Myocyte (in vitro differentiated cells): ENCODE results near the gene FOXD4. TPM values are rescaled to one million over a fixed set of nuclear protein-coding genes. Genes with fewer than 3 reads are reported as not detected.
"Not testable (repeated sequence)": the region's sequence is repeated elsewhere in the genome, so short reads cannot be mapped to it uniquely, and the experiment has no call there.

Experiments
- DNase-seq: peaks from one replicate; pipeline ENCODE4 v3.0.0-alpha.2; 2012; ENCODE audit warnings: low read depth
- polyA plus RNA-seq: library from polyadenylated mRNA; unstranded; fragments of >200 nt; gene quantifications from one replicate; pipeline ENCODE4 v1.2.1, GENCODE V29; 2012; ENCODE audit warnings: missing spikeins
- total RNA-seq: library from RNA; depleted of rRNA; stranded (reverse); fragments of >200 nt; gene quantifications from 2 replicates; pipeline ENCODE4 v1.2.3, GENCODE V29; 2014

FOXD4 gene
- total RNA-seq, result 0.16 and 0.19 TPM in 2 replicates
- 0.15 TPM for polyA plus RNA-seq

DNA sequence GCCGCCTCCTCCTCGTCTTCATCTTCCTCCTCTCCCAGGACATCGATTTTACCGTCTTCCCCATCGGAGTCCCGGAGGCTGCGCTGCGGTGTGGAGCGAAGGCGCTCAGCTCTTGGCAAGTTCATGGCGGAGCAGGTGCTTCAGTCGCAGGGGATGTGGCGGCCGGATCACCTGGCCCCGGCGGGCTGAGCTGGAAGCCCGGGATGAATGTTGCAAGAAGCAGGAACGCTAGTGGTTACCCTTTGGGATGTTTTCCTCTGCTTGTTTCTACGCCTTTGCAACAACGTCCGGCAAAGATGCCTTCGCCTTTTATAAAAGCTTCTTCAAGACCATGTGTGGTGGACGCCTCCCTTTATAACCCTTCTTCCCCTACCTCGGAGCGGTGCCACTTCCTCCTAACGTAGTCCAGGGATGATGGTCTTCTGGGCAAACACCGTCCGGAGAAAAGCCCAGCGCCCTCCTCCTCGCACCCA lies at the start of gene FOXD4:
Gene FOXD4 (minus strand): TSS at position 423 of the 473 bp plus-strand sequence. CDS start 298 bp downstream, at position 125.
- not testable (repeated sequence) for DNase-seq

DNA sequence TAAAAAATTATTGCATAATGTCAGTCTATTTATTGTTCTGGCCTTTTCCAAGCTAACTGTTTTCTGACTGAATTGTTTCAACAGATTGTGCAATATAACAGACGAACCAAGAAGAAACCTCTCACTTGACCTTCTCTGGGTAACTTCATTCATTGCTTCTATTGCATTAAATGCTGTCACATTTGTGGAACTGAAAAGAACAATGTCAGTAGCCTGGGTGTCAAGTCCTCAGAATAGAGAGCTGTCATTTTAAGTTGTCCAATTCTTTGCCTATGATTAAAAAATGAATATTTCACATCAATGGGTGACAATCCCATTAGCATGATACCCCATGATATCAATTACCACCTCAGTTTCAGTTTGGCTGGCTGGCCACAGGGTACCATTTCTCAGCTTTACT lies 41.7 kb upstream of the FOXD4 start:
- DNase-seq, result not testable (repeated sequence)

DNA sequence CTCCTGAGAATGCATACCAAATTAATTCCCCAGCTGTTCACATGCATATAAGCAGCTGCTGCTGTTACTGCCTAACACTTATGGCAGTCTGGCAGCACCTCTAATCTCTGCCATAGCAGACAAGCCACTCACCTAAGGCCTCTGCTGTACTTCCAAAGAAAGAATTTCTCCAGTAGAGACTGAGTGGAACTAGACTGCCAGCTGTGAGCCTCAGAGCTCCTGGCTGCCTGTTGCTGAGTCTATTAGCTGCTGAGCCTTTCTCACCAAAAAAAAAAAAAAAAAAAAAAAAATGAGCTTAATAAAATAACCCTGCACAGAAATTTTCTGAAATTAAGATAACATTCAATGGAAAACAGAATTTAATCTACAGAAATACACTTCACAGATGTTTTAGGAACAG lies 33.0 kb upstream of the FOXD4 start:
- DNase-seq, result peak; percentile 3

DNA sequence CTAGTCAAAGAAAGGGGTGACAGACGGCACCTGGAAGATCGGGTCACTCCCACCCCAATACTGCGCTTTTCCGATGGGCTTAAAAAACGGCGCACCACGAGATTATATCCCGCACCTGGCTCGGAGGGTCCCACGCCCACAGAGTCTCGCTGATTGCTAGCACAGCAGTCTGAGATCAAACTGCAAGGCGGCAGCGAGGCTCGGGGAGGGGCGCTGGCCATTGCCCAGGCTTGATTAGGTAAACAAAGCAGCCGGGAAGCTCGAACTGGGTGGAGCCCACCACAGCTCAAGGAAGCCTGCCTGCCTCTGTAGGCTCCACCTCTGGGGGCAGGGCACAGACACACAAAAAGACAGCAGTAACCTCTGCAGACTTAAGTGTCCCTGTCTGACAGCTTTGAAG lies 21.7 kb upstream of the FOXD4 start:
- not testable (repeated sequence) for DNase-seq

DNA sequence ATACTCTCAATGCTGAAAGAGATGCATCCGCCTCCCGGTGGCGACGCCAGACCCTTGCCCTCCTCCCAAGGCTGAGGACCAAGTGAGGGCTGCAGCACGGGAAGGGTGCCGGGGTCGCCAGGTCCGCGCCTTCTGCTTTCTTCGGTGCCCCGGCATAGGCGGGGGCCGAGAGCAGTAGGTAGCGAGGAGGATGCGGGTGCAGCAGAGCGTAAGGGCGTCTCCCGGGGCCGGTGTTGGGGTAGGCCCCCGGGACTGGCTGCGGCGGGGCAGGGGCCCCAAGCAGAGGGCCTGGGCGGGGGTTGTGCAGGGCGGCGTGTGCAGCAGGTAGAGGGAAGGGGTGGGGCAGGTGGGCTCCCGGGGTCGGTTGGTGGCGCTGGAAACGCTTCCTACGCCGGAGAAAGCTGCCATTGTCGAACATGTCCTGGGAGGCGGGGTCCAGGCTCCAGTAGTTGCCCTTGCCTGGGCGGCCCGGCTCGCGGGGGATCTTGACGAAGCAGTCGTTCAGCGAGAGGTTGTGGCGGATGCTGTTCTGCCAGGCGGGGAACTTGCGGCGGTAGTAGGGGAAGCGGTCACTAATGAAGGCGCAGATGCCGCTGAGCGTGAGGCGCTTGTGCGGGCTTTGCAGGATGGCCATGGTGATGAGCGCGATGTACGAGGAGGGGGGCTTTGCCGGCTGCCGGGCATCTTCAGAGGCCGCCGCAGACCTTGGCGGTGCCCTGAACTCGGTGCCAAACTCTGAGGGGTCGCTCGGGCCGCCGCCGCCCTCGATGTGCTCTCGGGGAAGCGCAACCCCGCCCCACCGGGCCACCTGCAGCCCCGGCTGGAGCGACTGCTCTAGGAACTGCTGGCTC lies 848 bp downstream of the FOXD4 start:
- not testable (repeated sequence) for DNase-seq

DNA sequence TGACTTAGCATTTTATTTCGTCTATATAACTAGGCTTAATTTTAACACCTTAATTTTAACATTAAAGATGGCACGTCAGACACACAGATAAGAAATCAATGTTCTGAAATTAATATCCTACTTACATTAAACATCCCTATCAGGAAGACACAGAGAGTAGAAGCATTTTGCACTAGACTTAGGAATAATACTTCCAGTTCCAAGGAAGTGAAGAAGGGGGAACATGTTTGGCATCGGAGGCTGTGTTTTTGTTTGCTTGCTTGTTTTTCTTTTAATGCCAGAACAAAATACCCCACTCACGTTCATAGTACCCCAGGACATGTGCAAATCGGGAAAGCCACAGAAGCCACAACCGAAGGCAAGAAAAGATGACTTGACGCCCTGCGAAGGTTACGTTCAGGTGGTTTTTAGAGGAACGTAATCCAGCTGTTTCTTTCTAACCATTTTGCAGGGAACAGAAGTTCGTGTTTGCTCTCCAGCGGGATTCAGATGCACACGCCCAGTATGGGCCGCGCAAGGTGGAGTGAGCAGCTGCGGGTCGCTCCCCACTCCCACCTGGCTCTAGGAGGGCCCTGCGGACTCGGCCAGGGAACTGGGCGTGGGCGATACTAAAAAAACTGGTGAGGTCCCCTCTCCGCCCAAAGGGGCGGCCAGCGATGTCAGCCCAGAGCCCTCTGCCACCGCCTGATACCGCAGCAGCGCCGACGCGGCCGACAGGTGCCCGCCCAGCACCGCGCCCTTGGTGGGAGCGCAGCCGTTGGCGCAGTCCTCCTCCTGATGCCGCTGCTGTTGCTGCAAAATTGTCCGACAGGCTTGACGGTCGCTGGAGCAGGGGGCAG lies 1.8 kb downstream of the FOXD4 start:
- not testable (repeated sequence) for DNase-seq

DNA sequence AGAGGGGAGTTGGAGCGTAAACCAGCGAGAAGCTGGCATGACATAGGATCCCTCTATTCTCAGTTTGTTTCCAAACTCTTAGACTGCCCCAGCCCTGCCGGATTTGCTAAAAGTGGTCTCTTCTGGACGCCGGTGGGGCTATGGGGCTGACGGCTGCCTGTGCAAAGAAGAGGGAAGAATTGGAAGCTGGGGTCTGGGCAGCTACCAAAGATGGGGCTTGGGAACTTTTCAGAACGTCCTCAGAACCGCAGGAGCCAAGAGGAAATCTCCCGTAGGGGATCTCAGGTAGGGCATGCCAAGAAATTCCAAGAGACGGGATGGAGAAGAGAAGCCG lies 3.1 kb downstream of the FOXD4 start:
- not testable (repeated sequence) for DNase-seq

DNA sequence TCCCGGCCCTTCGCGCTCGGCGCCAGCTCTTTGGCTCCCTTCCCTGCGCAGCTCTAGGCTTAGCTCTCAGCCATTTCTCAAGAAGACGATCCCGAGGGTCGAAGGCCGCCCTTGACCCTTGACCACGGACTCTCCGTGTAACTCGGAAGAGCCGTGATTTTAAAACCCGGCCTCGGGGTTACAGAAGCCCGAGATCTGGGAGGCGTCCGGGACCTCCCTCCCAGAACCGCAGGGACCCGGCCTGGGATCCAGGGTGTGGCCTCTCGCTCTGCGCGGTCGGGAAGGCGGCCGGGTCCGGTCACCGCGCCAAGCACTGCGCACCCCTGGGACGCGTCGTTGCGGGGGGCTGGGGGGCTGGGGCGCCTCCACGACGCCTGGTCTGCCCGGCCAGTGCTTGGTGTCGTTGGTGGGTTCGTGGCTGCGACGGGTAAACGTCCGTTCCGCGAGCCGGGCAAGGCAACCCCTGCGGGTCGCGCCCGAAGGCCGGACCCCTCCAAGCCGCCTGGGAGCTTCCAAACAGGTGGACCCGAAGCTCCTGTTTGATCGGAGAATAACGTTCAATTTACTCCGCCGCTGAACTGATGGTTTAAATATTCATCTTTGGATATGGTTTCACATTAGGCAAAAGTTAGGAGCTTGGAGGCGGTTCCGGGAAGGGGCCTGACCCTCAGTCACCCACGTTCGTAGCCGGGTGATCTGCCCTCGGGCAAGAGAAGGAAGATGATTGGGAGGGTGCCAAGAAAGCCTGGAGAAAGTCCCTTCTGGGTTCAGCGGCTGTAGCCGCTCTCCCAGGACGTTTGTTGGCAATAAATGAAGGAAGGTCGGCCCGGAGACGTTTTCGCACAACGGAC lies 3.7 kb downstream of the FOXD4 start:
- peak; percentile 24 for DNase-seq

DNA sequence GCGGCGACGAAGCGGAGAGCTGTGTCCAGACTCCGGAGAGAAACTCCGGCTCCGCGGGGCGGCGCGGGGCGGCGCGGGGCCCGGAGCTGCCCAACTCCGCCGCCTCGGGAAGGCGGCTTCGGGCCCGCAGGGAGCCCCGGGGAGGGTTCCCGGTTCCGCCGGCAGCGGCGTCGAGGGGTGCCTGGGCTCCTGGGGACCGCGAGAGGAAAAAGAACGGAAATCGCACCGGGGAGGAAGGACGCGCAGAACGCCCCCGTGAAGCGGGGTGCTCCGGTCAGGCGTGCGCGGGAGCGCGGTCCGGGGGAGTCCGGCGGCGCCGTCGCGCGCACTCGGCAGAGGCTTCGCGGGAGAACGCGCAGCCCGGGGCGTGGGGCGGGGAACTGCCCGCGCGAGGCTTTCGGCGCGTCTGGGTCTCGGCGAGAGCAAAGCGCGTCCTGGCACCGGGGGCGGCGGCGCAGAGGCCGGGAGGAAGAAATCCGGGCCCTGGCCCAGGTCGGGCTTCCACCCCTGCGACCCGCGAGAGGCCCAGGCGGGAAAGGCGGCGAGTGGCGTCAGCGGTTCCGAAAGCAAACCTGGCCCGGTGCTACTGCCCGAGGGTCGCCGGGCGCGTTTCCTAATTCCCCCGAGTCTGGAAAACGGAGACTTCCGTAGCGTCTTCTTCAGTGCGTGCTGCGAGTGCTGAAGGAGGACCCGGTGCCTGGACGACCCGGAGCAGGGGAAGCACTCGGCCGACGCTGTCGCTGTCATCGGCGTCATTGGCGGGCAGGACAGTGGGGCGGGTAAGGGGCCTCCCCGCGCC lies 4.5 kb downstream of the FOXD4 start:
- peak; percentile 34 for DNase-seq

DNA sequence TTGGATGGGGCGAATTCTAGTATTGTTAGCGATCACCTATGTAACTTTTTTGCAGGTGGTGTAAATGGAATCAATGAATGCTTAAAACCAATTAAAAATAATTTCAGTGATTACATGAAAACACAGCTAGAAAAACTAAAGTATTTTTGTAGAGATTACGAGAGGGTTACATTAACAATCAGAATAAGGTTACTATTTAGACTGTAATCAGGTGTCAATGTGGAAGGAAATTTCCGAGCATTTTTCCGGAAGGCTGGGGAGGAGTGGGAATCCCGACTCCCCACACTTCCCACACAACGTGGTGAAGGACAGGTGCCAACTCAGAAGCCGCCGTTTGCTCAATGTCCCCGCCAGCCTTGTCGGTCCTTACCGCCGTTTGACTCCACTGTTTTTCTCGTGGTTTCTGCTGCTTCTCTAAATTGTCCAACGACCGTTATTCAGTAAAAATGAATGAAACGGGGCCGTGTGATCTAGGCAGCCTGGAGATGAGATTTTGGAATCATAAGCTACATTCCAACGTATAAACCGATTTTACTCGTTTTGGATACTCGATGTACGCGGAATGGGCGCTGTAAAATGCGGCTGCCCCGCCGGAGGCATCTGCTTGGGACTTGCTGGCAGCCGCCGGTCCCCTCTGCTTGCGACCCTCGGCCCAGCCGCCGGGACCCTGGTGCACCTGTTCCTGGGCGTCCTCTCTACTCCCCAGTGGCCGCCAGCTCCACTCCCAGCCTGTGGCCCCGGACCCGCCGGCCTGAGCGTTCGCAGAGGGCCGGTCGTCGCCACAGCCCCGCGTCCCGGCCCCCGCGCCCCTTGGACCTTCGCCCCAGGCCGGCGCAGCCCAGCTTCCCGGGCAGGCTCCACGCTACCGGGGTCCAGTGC lies 5.4 kb downstream of the FOXD4 start:
- peak; percentile 18 for DNase-seq

DNA sequence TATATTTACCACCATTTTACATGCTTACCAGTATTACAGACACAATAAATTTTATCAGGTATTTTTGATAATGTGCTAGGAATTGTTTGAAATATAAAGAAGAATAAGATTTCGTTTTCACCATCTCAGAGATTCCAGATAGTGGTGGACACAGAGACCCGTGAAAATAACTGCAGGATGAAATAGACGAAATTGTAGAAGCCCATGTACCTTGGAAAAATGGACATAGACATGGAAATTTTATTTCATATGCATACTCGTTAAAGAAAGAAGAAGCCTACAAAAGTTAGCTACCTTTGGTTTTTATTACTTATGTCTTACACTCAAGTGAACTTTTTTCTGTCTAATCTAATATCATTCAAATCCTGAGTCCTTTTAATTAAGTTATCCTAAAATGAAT lies 7.5 kb downstream of the FOXD4 start:
- DNase-seq, result peak; percentile 18

DNA sequence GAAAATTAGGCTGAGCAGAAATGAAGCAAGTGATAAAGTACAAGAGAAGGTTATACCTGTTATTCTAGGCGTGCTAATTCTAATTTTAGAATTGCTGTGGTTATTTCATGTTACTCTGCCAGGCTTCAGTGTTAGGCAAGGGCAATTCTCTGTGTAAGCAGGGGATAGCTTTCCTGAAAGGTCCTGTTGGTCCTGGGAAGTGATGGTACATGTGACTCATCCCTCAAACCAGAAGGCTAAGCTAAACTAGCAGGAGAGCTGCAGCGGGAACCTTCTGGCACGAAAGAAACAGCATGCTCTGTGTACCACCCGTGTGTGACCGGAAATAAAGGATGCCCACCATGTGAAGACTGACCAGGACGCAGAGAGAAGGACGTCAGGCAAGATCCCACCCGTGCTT lies 8.7 kb downstream of the FOXD4 start:
- DNase-seq, result peak; percentile 32

DNA sequence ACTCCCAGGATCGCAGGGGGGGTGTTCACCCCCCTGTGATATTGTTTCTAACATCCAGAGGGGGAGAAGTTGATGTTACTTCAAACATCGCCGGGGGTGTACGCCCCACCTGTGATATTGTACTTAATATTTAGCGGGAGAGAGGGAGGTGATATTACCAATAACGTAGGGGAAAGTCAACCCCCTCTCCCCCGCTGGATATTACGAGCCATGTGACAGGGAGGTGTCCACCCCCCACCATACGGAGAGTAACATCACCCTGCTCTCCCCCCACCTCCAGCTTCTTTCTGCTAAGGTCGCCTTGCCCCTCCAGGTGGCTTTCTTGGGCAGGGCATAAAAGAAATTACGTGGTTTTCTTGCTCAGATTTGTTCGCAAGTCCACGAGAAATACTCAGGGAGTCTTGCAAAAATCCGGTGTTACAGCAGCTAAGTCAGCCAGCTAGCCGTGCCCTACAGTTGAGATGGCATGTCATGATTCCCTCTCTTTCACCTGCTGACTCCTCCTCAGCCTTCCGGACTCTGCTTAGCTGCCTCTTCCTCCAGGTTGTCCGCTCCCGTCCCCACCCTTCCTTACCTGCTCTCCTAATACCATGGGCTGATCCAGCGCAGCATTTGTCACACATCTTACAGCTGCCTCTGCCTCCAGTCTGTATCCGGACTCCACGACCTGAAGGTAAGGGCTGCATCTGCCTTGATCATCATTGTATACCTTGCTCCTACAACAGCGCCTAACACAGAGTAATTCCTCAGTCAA lies 9.3 kb downstream of the FOXD4 start:
- DNase-seq, result not testable (repeated sequence)

DNA sequence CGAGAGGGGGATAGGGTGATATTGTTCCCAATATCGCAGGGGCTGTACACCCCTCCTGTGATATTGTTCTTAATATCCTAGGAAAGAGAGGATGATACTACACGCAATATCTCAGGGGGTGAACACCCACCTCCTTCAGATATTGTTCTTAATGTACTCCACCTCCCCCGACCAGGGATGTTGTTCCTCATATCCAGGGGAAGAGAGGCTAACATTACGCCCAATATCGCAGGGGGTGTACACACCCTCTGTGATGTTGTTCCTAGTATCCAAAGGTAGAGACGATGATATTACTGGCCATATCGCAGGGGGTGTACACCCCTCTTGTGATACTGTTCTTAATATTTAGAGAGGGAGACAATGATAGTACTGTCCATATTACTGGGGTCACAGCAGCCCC lies 12.2 kb downstream of the FOXD4 start:
- DNase-seq, result not testable (repeated sequence)

DNA sequence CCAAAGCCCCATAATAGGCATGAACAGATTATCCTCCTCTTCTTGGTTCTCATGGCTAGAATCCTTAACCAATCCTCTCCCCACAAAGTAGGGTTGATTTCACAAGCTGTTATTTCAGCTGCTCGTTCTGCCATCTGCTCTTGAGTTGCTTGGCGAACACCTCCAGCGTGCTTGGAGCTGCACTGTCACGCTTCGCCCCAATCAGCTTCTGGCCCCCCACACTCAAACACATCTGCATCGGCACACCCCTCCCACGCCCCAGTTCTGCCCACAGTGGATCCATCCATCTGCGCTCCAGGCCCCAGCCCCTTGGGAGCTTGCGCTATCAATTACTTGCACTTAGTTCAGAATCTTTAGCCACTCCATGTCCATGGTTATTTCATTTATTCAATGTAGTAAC lies 17.8 kb downstream of the FOXD4 start:
- DNase-seq, result not testable (repeated sequence)

DNA sequence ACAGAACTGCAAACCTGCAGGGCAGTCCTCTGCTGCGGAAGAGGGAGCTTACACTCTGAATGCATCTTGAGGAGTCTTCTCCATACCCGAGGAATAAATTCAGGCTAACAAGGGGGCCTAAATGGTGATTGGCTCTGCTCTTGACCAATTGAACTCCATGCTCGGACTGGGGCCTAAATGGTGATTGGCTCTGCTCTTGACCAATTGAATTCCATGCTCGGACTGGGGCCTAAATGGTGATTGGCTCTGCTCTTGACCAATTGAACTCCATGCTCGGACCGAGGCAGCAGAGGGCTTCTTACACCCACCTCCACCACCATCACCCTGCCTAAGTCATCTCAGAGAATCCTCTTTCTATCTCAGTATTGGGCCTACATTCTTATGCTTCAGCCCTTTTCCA lies 18.4 kb downstream of the FOXD4 start:
- not testable (repeated sequence) for DNase-seq

DNA sequence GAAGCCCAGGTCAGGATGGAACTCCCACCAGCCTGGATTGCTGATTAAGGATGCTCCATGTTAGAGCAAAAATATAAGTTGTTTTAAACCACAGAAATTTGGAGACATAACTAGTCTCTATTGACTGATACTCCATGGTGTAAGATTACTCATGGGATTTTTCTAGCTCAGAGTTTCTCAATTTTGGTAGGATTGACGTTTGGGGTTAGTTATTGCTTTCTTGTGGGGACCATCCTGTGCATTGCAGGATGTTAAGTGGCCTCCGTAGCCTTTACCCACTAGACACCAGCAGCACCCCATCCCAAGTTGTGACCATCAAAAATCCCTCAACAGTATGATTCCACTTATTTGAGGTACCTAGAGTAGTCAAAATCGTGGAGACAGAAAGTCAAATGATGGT lies 19.4 kb downstream of the FOXD4 start:
- not testable (repeated sequence) for DNase-seq

DNA sequence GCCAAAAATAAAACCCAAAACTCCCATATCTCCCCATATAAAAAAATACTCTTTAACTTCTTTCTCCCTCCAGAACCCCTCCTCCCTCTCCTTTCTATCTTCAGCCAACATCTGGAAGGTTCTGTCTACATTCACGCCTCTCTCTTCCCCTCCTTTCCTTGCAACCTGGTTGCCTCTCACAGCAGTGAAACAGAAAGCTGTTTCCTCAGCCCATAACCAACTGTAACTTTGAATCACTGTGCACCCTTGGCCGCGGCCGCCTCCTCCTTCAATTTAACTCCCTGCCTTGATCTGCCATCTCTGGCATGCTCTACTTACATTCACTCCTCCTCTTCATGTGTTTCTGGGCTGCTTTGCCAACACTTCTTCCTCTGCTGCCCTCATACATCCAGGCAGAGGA lies 23.2 kb downstream of the FOXD4 start:
- DNase-seq, result not testable (repeated sequence)
